Smooth muscle cell (in vitro differentiated cells): ENCODE data around the gene ZNRF2. TPM values are rescaled to one million over a fixed set of nuclear protein-coding genes. Genes with fewer than 3 reads are reported as not detected.
"Not testable (repeated sequence)": the region's sequence is repeated elsewhere in the genome, so short reads cannot be mapped to it uniquely, and the experiment has no call there.

Experiments used
- DNase-seq: peaks from one replicate; lab custom pipeline; 2025; ENCODE audit not compliant: unreplicated experiment; lab: John Stamatoyannopoulos, UW
- H2AFZ ChIP-seq: fragments of 200-600 bp; sonication (generic); 2 replicates; pipeline ENCODE4 v1.6.0; 2016; ENCODE audit warnings: antibody characterized with exemption, low read depth, mild to moderate bottlenecking
- H3F3A ChIP-seq: fragments of 200-600 bp; sonication (generic); 2 replicates; pipeline ENCODE4 v1.6.0; 2017; ENCODE audit warnings: antibody characterized with exemption, low read depth
- H3K27ac ChIP-seq: fragments of 200-600 bp; sonication (generic); 2 replicates; pipeline ENCODE4 v1.5.1; 2016; ENCODE audit warnings: low read depth, mild to moderate bottlenecking
- H3K27me3 ChIP-seq: fragments of 200-600 bp; sonication (generic); 2 replicates; pipeline ENCODE4 v1.6.1; 2016; ENCODE audit warnings: low read depth, mild to moderate bottlenecking
- H3K36me3 ChIP-seq: fragments of 200-600 bp; sonication (generic); 2 replicates; pipeline ENCODE4 v1.5.1; 2016; ENCODE audit warnings: low read depth
- H3K4me1 ChIP-seq: fragments of 200-600 bp; sonication (generic); 2 replicates; pipeline ENCODE4 v1.5.1; 2016; ENCODE audit warnings: low read depth
- H3K4me2 ChIP-seq: fragments of 200-600 bp; sonication (generic); 2 replicates; pipeline ENCODE4 v1.6.0; 2016; ENCODE audit warnings: mild to moderate bottlenecking
- H3K4me3 ChIP-seq: fragments of 200-600 bp; sonication (generic); 2 replicates; pipeline ENCODE4 v1.5.1; 2016; ENCODE audit warnings: mild to moderate bottlenecking
- H3K79me2 ChIP-seq: fragments of 200-600 bp; sonication (generic); 2 replicates; pipeline ENCODE4 v1.6.0; 2016; ENCODE audit warnings: low read depth, mild to moderate bottlenecking
- H3K9ac ChIP-seq: fragments of 200-600 bp; sonication (generic); 2 replicates; pipeline ENCODE4 v1.6.0; 2016; ENCODE audit warnings: low read depth
- H3K9me3 ChIP-seq: fragments of 200-600 bp; sonication (generic); replicated peaks from 2 replicates; pipeline ENCODE4 v1.5.1; 2016; ENCODE audit warnings: low read depth
- H4K20me1 ChIP-seq: fragments of 200-600 bp; sonication (generic); 2 replicates; pipeline ENCODE4 v1.6.0; 2016; ENCODE audit warnings: low read depth
- WGBS: methylation state at CpG from one replicate; pipeline ENCODE4 v1.1.7; 2016; ENCODE audit warnings: low lambda C conversion rate; 5-methylcytosine and 5-hydroxymethylcytosine counted together
- polyA plus RNA-seq: library from polyadenylated mRNA; unstranded; fragments of >200 nt; fragmentation: Nextera tagmentation; extraction: Ambion mirVana; gene quantifications from 2 replicates; pipeline ENCODE4 v1.2.1, GENCODE V29; 2016
- total RNA-seq: library from RNA; depleted of rRNA; stranded (reverse); fragments of >200 nt; gene quantifications from 2 replicates; pipeline ENCODE4 v1.2.3, GENCODE V29; 2014
- TF ChIP-seq, protein P1 (sequence below): fragments of 200-600 bp; sonication (generic); IDR thresholded peaks from 2 replicates; pipeline ENCODE4 v1.5.1; 2017; ENCODE audit warnings: borderline replicate concordance, mild to moderate bottlenecking, antibody characterized with exemption; ENCODE audit not compliant: insufficient read depth, poor library complexity, severe bottlenecking

Gene ZNRF2
- total and polyA plus RNA-seq, 2 experiments from 2014 or later: 2.1 to 13.5 TPM

DNA sequence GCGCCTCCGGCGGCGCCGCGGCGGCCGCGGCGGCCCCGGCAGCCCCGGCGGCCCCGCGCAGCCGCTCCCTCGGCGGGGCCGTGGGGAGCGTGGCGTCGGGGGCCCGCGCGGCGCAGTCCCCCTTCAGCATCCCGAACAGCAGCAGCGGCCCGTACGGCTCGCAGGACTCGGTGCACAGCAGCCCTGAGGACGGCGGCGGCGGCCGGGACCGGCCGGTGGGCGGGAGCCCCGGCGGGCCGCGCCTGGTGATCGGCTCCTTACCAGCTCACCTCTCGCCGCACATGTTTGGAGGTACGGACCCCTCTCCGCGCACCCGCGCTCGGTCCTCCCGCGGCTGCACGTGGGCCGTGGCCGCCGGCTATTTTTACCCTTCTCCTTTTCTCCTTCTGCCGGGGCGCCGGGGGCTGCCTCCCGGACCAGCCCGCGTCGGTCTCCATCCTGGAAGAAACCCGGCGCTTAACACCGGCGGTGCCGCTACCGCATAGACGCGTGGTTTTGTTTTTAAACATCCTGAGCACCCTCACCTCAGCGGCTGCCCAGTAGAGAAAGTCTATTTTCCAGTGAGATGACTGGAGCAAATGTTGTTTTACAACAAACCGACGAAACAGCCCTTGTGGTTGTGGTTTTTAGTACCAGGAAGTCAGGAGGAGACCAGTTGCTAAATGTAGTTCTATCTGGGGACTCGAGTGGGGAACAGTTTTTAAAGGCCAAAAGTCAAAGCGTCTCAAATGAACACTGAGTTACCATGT, 1.3 kb downstream of the ZNRF2 start:
- peaks cover 8% of the 10 kb centered on the region for H4K20me1 ChIP-seq
- DNase-seq: no peak
- H3K36me3 ChIP-seq: no peaks in the 10 kb centered on the region
- H2AFZ ChIP-seq: peak overlapping the region; percentile 88
- H3K4me3 ChIP-seq: peak overlapping the region; percentile 75
- no peaks in the 10 kb centered on the region for H3K27me3 ChIP-seq
- peaks cover 5% of the 10 kb centered on the region for H3F3A ChIP-seq
- H3K9ac ChIP-seq: peak overlapping the region; percentile 49
- WGBS: 2% methylated on average over 47 of the region's 79 CpGs
- peak overlapping the region; percentile 91 for H3K4me2 ChIP-seq
- peak overlapping the region; percentile 9 for H3K27ac ChIP-seq
- H3K9me3 ChIP-seq: no peaks in the 10 kb centered on the region
- TF ChIP-seq, protein P1, sequence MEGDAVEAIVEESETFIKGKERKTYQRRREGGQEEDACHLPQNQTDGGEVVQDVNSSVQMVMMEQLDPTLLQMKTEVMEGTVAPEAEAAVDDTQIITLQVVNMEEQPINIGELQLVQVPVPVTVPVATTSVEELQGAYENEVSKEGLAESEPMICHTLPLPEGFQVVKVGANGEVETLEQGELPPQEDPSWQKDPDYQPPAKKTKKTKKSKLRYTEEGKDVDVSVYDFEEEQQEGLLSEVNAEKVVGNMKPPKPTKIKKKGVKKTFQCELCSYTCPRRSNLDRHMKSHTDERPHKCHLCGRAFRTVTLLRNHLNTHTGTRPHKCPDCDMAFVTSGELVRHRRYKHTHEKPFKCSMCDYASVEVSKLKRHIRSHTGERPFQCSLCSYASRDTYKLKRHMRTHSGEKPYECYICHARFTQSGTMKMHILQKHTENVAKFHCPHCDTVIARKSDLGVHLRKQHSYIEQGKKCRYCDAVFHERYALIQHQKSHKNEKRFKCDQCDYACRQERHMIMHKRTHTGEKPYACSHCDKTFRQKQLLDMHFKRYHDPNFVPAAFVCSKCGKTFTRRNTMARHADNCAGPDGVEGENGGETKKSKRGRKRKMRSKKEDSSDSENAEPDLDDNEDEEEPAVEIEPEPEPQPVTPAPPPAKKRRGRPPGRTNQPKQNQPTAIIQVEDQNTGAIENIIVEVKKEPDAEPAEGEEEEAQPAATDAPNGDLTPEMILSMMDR: no peak
- peaks cover 35% of the 10 kb centered on the region for H3K4me1 ChIP-seq
- H3K79me2 ChIP-seq: peaks cover 38% of the 10 kb centered on the region

DNA sequence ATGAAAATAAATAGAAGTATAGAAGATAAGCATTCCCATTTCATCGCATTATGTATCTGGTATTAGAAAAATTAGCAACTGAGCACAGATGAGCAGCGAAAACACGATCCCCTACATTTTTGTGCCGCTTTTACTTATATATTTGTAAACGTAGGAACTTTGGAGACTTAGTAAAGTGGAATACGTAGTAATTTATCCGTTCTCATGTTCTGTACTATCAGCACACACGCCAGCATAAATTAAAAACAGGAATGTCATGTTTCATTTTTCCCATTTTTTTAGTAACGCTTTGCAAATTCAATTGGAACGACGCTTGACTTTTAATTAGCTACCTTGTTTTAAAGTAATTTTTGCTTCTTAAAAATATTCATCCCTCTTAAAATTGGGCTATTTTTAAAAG, 2.4 kb downstream of the ZNRF2 start:
- peak overlapping the region; percentile 9 for H3K27ac ChIP-seq
- 42% methylated on average over 11 of the region's 11 CpGs for WGBS
- H3K4me2 ChIP-seq: peak overlapping the region; percentile 91
- H3K79me2 ChIP-seq: peaks cover 41% of the 10 kb centered on the region
- peaks cover 5% of the 10 kb centered on the region for H3F3A ChIP-seq
- no peak for DNase-seq
- H3K4me3 ChIP-seq: peak overlapping the region; percentile 75
- no peaks in the 10 kb centered on the region for H3K36me3 ChIP-seq
- H3K4me1 ChIP-seq: peaks cover 27% of the 10 kb centered on the region
- H3K9ac ChIP-seq: peak overlapping the region; percentile 49
- H3K27me3 ChIP-seq: no peaks in the 10 kb centered on the region
- no peaks in the 10 kb centered on the region for H3K9me3 ChIP-seq
- H2AFZ ChIP-seq: peak overlapping the region; percentile 88
- TF ChIP-seq, protein P1: no peak
- H4K20me1 ChIP-seq: peaks cover 14% of the 10 kb centered on the region

DNA sequence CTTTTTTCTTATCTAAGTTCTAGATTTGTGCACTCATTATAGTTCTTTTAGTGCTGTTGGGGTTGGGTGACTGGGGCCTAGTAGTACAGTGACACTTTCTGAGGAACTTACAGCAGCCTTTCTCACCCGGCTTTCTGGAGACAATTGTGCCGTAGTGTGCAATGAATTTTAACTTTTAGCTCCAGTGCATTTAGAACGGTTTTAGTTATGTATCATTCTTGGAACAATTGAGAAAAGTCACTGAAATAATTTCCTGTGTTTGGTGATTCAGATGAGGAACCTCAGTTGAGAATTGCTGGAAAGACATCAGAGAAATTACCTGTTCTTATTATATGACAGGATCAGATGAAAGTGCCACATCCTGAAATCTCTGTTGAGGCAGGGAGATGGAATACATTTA, 3.2 kb downstream of the ZNRF2 start:
- Histone ChIP-seq H3K4me3 (peak overlapping the region; percentile 75), H4K20me1 (peaks cover 21% of the 10 kb centered on the region), H3K4me2 (peak overlapping the region; percentile 19), H3K79me2 (peaks cover 49% of the 10 kb centered on the region), H3K4me1 (peaks cover 26% of the 10 kb centered on the region), H3K9ac (peak overlapping the region; percentile 1)
- WGBS: 66% methylated on average over 3 of the region's 3 CpGs
- not testable (repeated sequence) for H3K27ac ChIP-seq, H3K27me3 ChIP-seq, DNase-seq, H3F3A ChIP-seq, H2AFZ ChIP-seq, H3K9me3 ChIP-seq, H3K36me3 ChIP-seq

DNA sequence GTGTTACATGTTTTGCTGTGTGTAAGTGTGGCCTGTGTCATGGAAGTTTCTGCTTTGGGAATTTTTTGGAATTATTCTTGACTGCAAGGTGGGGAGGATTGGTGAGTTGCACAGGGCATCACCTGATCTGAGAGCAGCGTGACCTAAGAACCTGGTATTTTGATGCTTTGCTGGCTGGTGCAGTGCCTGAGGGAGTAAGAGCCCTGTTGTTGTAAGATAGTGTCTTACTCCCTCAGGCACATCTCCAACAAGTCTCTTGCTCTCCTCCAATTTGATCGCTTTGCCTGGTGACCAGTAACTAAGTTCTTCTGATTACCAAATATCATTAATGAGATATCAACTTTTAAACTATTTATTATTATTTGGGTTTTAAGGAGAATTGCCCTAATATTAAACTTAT, 5.2 kb downstream of the ZNRF2 start:
- not testable (repeated sequence) for H3K27me3 ChIP-seq, H3K36me3 ChIP-seq, H3K9me3 ChIP-seq, H2AFZ ChIP-seq, H3F3A ChIP-seq, H3K9ac ChIP-seq, DNase-seq
- Histone ChIP-seq H3K4me2 (peak overlapping the region; percentile 36), H3K4me1 (peaks cover 26% of the 10 kb centered on the region), H3K4me3 (peak overlapping the region; percentile 10), H3K27ac (peak overlapping the region; percentile 31), H3K79me2 (peaks cover 67% of the 10 kb centered on the region), H4K20me1 (peaks cover 26% of the 10 kb centered on the region)
- 57% methylated on average over 2 of the region's 2 CpGs for WGBS

DNA sequence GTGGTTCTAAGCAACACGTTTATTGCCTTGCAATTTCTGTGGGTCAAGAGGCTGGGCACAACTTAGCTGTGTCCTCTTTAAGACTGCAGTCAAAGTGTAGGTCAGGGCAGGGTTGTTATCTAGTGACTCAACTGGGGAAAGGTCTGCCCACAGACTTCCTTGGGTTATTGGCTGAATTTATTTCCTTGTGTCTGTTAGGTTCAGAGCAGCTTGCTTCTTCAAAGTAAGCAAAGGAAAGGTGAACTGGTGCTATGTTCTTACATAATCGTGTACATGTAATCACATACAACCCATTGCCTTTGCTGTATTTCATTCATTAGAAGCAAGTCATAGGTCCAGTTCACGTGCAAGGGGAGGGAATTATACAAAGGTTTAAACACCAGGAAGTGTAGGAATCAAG, 5.9 kb downstream of the ZNRF2 start:
- H3K9me3 ChIP-seq, H3K27me3 ChIP-seq, DNase-seq, H3K36me3 ChIP-seq, H3K4me3 ChIP-seq, H3K9ac ChIP-seq, H3F3A ChIP-seq, H2AFZ ChIP-seq: not testable (repeated sequence)
- Histone ChIP-seq H3K4me1 (peaks cover 26% of the 10 kb centered on the region), H4K20me1 (peaks cover 29% of the 10 kb centered on the region), H3K79me2 (peaks cover 67% of the 10 kb centered on the region), H3K27ac (peak overlapping the region; percentile 31), H3K4me2 (peak overlapping the region; percentile 36)
- WGBS: 60% methylated on average over 3 of the region's 3 CpGs

DNA sequence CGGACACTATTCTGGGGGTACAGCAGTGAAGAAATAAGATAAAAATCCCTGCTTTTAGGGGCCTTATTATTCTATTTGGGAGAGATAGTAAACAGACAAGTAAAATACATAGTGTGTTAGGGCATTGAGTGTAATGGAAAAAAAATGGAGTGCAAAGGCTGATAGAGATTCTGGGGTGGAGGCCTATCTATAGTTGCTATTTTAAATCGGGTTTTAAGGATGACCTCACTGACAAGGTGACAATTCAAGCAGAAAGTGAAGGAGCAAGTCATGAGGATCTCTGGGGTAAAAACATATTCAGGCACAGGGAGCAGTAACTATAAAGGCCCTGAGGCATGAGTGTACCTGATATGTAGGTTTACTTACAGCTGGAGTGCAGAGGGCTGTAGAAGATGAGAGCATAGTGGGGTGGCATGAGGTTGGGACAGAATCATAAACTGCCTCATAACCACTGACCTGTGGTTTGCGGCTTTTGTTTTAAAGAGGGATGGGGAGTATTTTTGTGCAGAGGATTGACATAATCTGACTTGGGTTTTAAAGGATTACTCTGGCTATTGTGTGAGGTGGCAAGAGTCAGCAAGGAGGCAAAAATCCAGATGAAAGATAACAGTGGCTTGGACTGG, 8.1 kb downstream of the ZNRF2 start:
- H3K27ac ChIP-seq, H3K36me3 ChIP-seq, H2AFZ ChIP-seq, H3K9me3 ChIP-seq, H3K27me3 ChIP-seq, H3F3A ChIP-seq, H3K4me2 ChIP-seq, DNase-seq, H3K4me3 ChIP-seq, H3K9ac ChIP-seq: not testable (repeated sequence)
- Histone ChIP-seq H3K4me1 (peaks cover 14% of the 10 kb centered on the region), H3K79me2 (peaks cover 64% of the 10 kb centered on the region), H4K20me1 (peaks cover 34% of the 10 kb centered on the region)
- 88% methylated on average over 3 of the region's 3 CpGs for WGBS

DNA sequence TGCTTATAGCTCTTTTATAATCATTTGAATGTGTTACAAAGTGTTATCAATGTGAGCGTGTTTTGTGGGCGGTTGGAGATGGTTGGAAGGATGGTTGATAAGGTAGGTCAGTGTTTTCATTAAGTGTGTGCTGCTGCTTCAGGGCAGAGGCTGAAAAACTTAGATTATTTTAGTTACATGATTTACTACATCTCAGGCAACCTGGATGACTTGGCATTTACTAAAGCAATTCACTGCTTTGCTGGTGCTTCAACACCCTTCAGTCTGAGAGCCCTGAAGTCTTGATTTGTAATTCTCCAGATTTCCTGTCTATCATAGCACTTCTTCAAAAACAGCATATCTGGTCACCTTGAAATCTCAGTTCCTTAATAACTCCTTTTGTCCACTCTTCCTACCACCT, 11.9 kb downstream of the ZNRF2 start:
- peaks cover 20% of the 10 kb centered on the region for H4K20me1 ChIP-seq
- not testable (repeated sequence) for H3K27me3 ChIP-seq, H2AFZ ChIP-seq, H3K9ac ChIP-seq, H3K4me2 ChIP-seq, H3K9me3 ChIP-seq, H3F3A ChIP-seq, H3K4me1 ChIP-seq, H3K36me3 ChIP-seq, DNase-seq, H3K27ac ChIP-seq, H3K4me3 ChIP-seq
- H3K79me2 ChIP-seq: peaks cover 43% of the 10 kb centered on the region
- WGBS: 87% methylated on average over 2 of the region's 2 CpGs
